A673 (cell line): Measurements from ENCODE around the gene ULBP1. TPM values are rescaled to one million over a fixed set of nuclear protein-coding genes. Genes with fewer than 3 reads are reported as not detected.

Experiments used
- BruUV-seq: library from RNA; stranded (reverse); fragments of 400-500 nt; replicated peaks from 2 replicates; lab custom pipeline; 2021; lab: Mats Ljungman, UMichigan
- CTCF ChIA-PET: fragments of 300-600 bp; sonication (Branson Sonifier 250); formaldehyde crosslinking; loops from one replicate; lab custom pipeline; 2022; ENCODE audit warnings: antibody characterized with exemption; lab: Charles Lee
- POLR2A ChIA-PET: fragments of 300-600 bp; sonication (Branson Sonifier 250); formaldehyde crosslinking; loops from one replicate; lab custom pipeline; 2022; ENCODE audit warnings: antibody characterized with exemption; ENCODE audit not compliant: low non-redundant PET; lab: Charles Lee
- DNase-seq: peaks from one replicate; pipeline ENCODE4 v3.0.0-alpha.2; 2015; ENCODE audit warnings: low spot score
- H3K27ac ChIP-seq: fragments of 200-600 bp; sonication (generic); 2 replicates; pipeline ENCODE4 v1.5.1; 2016; ENCODE audit warnings: mixed run types, low read depth, mild to moderate bottlenecking, mixed read lengths, antibody characterized with exemption, low read length; ENCODE audit not compliant: poor library complexity, severe bottlenecking
- H3K27me3 ChIP-seq: fragments of 200-600 bp; sonication (generic); replicated peaks from 2 replicates; pipeline ENCODE4 v1.6.1; 2017; ENCODE audit warnings: mixed run types, low read depth, mild to moderate bottlenecking, mixed read lengths, antibody characterized with exemption, low read length; ENCODE audit not compliant: insufficient read depth, poor library complexity
- H3K36me3 ChIP-seq: fragments of 200-600 bp; sonication (generic); 2 replicates; pipeline ENCODE4 v1.6.1; 2016; ENCODE audit warnings: mixed run types, mild to moderate bottlenecking, mixed read lengths, antibody characterized with exemption, low read length; ENCODE audit not compliant: insufficient read depth, poor library complexity, severe bottlenecking
- H3K4me1 ChIP-seq: fragments of 200-600 bp; sonication (generic); 2 replicates; pipeline ENCODE4 v1.6.1; 2017; ENCODE audit warnings: mixed run types, mild to moderate bottlenecking, mixed read lengths, antibody characterized with exemption, low read length; ENCODE audit not compliant: insufficient read depth, poor library complexity, severe bottlenecking
- H3K4me3 ChIP-seq: fragments of 200-600 bp; sonication (generic); 2 replicates; pipeline ENCODE4 v1.5.1; 2016; ENCODE audit warnings: low read depth, mixed run types, mild to moderate bottlenecking, mixed read lengths, low read length; ENCODE audit not compliant: poor library complexity, severe bottlenecking
- H3K9me3 ChIP-seq: fragments of 200-600 bp; sonication (generic); 2 replicates; pipeline ENCODE4 v1.6.1; 2016; ENCODE audit warnings: mixed run types, low read depth, mild to moderate bottlenecking, mixed read lengths, antibody characterized with exemption, low read length; ENCODE audit not compliant: poor library complexity, severe bottlenecking
- CTCF ChIP-seq: fragments of 300-800, 200-600 bp; sonication (generic); conservative IDR thresholded peaks from 2 replicates; pipeline ENCODE4 v1.5.1; 2017; ENCODE audit warnings: low read depth, mild to moderate bottlenecking, antibody characterized with exemption, low read length, moderate library complexity, mixed read lengths
- EZH2 ChIP-seq: fragments of 200-600 bp; sonication (generic); IDR thresholded peaks from 2 replicates; pipeline ENCODE4 v1.6.1; 2017; ENCODE audit warnings: borderline replicate concordance, low read depth, mild to moderate bottlenecking, mixed read lengths, antibody characterized with exemption, low read length; ENCODE audit not compliant: poor library complexity, severe bottlenecking
- intact Hi-C: fragments of 100-400 bp; cut with micrococcal nuclease; formaldehyde crosslinking; loops from one replicate; pipeline ENCODE4 v1.10.0; 2022; ENCODE audit not compliant: unreplicated experiment
- total RNA-seq: library from RNA; stranded (reverse); gene quantifications from 2 replicates; pipeline ENCODE4 v1.2.3, GENCODE V29; 2021

The ULBP1 gene
- total RNA-seq, 1 experiment from 2014 or later: 5.2 TPM

GRCh38 chr6:149978610-149979009 lies 14.9 kb downstream of the ULBP1 start:
- no peak for DNase-seq
- CTCF ChIA-PET: interaction anchor here (0.6 kb wide), 1 partner anchor 103 kb away, joined by 9 read pairs; no protein-coding TSS in a partner anchor
- POLR2A ChIA-PET: no interaction called here
- no TSS peak for BruUV-seq
- H3K4me3 ChIP-seq: no peak overlapping the region
- intact Hi-C loops: no loop called here
- no peaks in the 10 kb centered on the region for H3K4me1 ChIP-seq
- no peak for TF ChIP-seq CTCF
- no peak for TF ChIP-seq EZH2
- no peak overlapping the region for H3K27ac ChIP-seq
- H3K27me3 ChIP-seq: peaks cover 83% of the 10 kb centered on the region
- no peaks in the 10 kb centered on the region for H3K36me3 ChIP-seq
- H3K9me3 ChIP-seq: no peaks in the 10 kb centered on the region

- no peak for TF ChIP-seq CTCF
- no peak for TF ChIP-seq EZH2
- H3K36me3 ChIP-seq: no peaks in the 10 kb centered on the region
- H3K27me3 ChIP-seq: peaks cover 84% of the 10 kb centered on the region
- H3K9me3 ChIP-seq: no peaks in the 10 kb centered on the region
- POLR2A ChIA-PET: no interaction called here
- no peak overlapping the region for H3K4me3 ChIP-seq
- no peak overlapping the region for H3K27ac ChIP-seq
- CTCF ChIA-PET: interaction anchor here (0.6 kb wide), 1 partner anchor 75 kb away, joined by 3 read pairs; no protein-coding TSS in a partner anchor
- no TSS peak for BruUV-seq
- intact Hi-C loops: no loop called here
- no peaks in the 10 kb centered on the region for H3K4me1 ChIP-seq
- no peak for DNase-seq
Measured at GRCh38 chr6:149979293-149979692, 15.6 kb downstream of the ULBP1 start.

- H3K4me1 ChIP-seq: no peaks in the 10 kb centered on the region
- intact Hi-C loops: no loop called here
- no peak for DNase-seq
- H3K4me3 ChIP-seq: no peak overlapping the region
- peaks cover 7% of the 10 kb centered on the region for H3K9me3 ChIP-seq
- no peaks in the 10 kb centered on the region for H3K36me3 ChIP-seq
- ChIA-PET CTCF (no interaction called here), POLR2A (no interaction called here)
- no peak overlapping the region for H3K27ac ChIP-seq
- BruUV-seq: no TSS peak
- peaks cover 92% of the 10 kb centered on the region for H3K27me3 ChIP-seq
- TF ChIP-seq EZH2 (no peak), CTCF (no peak)
Measured at GRCh38 chr6:149983145-149983544, 19.4 kb downstream of the ULBP1 start.
